ENCODE measurements around the gene EFCAB6. TPM values are rescaled to one million over a fixed set of nuclear protein-coding genes. Genes with fewer than 3 reads are reported as not detected.

Gene EFCAB6
- total and polyA plus RNA-seq, 2 donors (not counting 1 experiment from before 2014, with no cell fraction given): 0.07 to 0.10 TPM

GRCh38 chr22:43542681-43543521 lies 269.2 kb downstream of the EFCAB6 start:
- Histone ChIP-seq H3K4me3 (ENCODE audit: control extremely low read depth in 1 of 5, extremely low read depth in 1 of 5, insufficient read depth in 1 of 5, low read depth in 2 of 5, low read length in 4 of 5) (no peak overlapping the region), H3K4me1 (ENCODE audit: control insufficient read depth in 2 of 2, insufficient read depth in 2 of 2, low read length in 2 of 2) (no peaks in the 10 kb centered on the region), H3K79me2 (ENCODE audit: control insufficient read depth, insufficient read depth, low read length) (no peaks in the 10 kb centered on the region), H2AFZ (ENCODE audit: insufficient read depth, low read depth, low read length, poor library complexity, severe bottlenecking) (no peak overlapping the region), H3K27ac (ENCODE audit: low read length in 2 of 2) (no peak overlapping the region), H3K9me3 (ENCODE audit: control extremely low read depth in 1 of 3, control insufficient read depth in 2 of 3, insufficient read depth in 1 of 3, low read length in 2 of 3) (no peaks in the 10 kb centered on the region), H3K4me2 (replicated peaks; ENCODE audit: low read depth, low read length, poor library complexity, severe bottlenecking) (no peak overlapping the region), H4K20me1 (ENCODE audit: control insufficient read depth, insufficient read depth, low read length, poor library complexity, severe bottlenecking) (no peaks in the 10 kb centered on the region), H3K9ac (ENCODE audit: low read length) (no peak overlapping the region), H3K36me3 (replicated peaks in 1 of 2; ENCODE audit: control extremely low read depth in 1 of 2, control insufficient read depth in 1 of 2, extremely low read depth in 1 of 2, insufficient read depth in 2 of 2, low read length in 1 of 2) (no peaks in the 10 kb centered on the region), H3K27me3 (replicated peaks in 1 of 4; ENCODE audit: control extremely low read depth in 1 of 4, control insufficient read depth in 3 of 4, insufficient read depth in 4 of 4, low read length in 3 of 4) (peaks cover 0 to 5% (median 0%) of the 10 kb centered on the region in 4 experiments)
- no peaks in the 10 kb centered on the region for H3K9me3 Mint-ChIP-seq (ENCODE audit: insufficient read depth)
- no peak overlapping the region for H3K4me3 Mint-ChIP-seq
- ChIA-PET POLR2A (no interaction called here), CTCF (no interaction called here)
- DNase-seq (no peak), ATAC-seq (ENCODE audit: low read depth) (no peak)
- H3K4me1 Mint-ChIP-seq: no peaks in the 10 kb centered on the region
- WGBS (ENCODE audit: insufficient coverage): 86% methylated on average over 22 of the region's 23 CpGs
- TF ChIP-seq CTCF (IDR thresholded peaks at IDR 0.05): no peak
- no peak for TF ChIP-seq EZH2 (IDR thresholded peaks at IDR 0.05; ENCODE audit: borderline replicate concordance, insufficient read depth, low read depth, low read length, poor library complexity, severe bottlenecking)
- intact Hi-C loops (cut with micrococcal nuclease): no loop called here
- no peak overlapping the region for H3K27ac Mint-ChIP-seq
- H3K27me3 Mint-ChIP-seq: peaks cover 28% of the 10 kb centered on the region
